SU-DHL-6 (cell line): ENCODE measurements around the gene SLC24A3.

Experiments used
- EZH2phosphoT487 ChIP-seq: fragments of 200-600 bp; sonication (generic), shearing (Covaris generic); conservative IDR thresholded peaks from 2 replicates; pipeline ENCODE4 v1.6.1; 2018; ENCODE audit warnings: mild to moderate bottlenecking, antibody characterized with exemption, low read length, moderate library complexity, mixed read lengths
- TF ChIP-seq, protein P1 (sequence below): fragments of 200-600 bp; sonication (generic); IDR thresholded peaks from one replicate; pipeline ENCODE4 v1.5.1; 2017; ENCODE audit warnings: antibody characterized with exemption, mild to moderate bottlenecking, low read length, moderate library complexity; ENCODE audit not compliant: insufficient read depth, poor library complexity, severe bottlenecking

DNA sequence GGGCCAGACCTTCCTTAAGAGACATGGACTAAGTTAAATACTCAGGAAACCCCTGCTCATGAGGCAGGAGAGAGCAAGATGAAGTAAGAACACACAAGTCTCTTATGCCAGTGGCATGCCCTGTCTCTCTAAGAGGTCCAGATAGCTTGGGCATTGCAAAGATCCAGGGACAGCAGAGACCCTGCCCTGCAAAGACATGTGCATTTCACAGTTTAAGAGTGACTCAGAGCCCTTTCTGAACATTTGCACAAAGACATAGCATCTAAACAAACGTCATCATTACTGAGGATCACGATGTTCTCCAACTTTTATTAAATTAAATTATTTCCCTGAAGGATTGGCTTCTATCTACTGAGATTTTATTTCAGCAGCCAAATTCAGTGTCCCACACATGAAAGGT, 315.1 kb downstream of the SLC24A3 start:
- TF ChIP-seq, protein P1, sequence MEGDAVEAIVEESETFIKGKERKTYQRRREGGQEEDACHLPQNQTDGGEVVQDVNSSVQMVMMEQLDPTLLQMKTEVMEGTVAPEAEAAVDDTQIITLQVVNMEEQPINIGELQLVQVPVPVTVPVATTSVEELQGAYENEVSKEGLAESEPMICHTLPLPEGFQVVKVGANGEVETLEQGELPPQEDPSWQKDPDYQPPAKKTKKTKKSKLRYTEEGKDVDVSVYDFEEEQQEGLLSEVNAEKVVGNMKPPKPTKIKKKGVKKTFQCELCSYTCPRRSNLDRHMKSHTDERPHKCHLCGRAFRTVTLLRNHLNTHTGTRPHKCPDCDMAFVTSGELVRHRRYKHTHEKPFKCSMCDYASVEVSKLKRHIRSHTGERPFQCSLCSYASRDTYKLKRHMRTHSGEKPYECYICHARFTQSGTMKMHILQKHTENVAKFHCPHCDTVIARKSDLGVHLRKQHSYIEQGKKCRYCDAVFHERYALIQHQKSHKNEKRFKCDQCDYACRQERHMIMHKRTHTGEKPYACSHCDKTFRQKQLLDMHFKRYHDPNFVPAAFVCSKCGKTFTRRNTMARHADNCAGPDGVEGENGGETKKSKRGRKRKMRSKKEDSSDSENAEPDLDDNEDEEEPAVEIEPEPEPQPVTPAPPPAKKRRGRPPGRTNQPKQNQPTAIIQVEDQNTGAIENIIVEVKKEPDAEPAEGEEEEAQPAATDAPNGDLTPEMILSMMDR, result no peak
- TF ChIP-seq EZH2phosphoT487, result no peak
